Heart right ventricle (tissue), 16 donors: ENCODE results near the gene ATP11B. TPM values are rescaled to one million over a fixed set of nuclear protein-coding genes. Genes with fewer than 3 reads are reported as not detected.

Source experiments
- ATAC-seq, 8 donors: fragments of 200-7000 bp; cut with Tn5 transposase; one replicate each; pipeline ENCODE4 v1.9.1; 2020; ENCODE audit warnings: mild to moderate bottlenecking in 8 of 8, moderate library complexity in 8 of 8, moderate number of reproducible peaks in 1 of 8
- DNase-seq, 2 donors: peaks; one replicate each; pipeline ENCODE4 v3.0.0-alpha.2; 2020
- H3K27ac ChIP-seq, 10 donors: fragments of 200-600 bp; sonication (generic) in 2 of 10; one replicate each; pipeline versions ENCODE4 v1.5.0 to v1.8.0; 2020 to 2022; ENCODE audit warnings: mild to moderate bottlenecking in 3 of 10
- H3K27me3 ChIP-seq, 7 donors: fragments of 200-600 bp; one replicate each; pipeline ENCODE4 v1.8.0; 2021 to 2022; ENCODE audit warnings: mild to moderate bottlenecking in 2 of 7
- H3K36me3 ChIP-seq, 9 donors: fragments of 200-600 bp; sonication (generic) in 1 of 9; one replicate each; pipeline versions ENCODE4 v1.5.0 to v1.8.0; 2020 to 2022; ENCODE audit warnings: mild to moderate bottlenecking in 2 of 9
- H3K4me1 ChIP-seq, 9 donors: fragments of 200-600 bp; sonication (generic) in 1 of 9; one replicate each; pipeline versions ENCODE4 v1.5.0 to v1.8.0; 2020 to 2022; ENCODE audit warnings: mild to moderate bottlenecking in 4 of 9
- H3K4me3 ChIP-seq, 10 donors: fragments of 200-600 bp; sonication (generic) in 2 of 10; one replicate each; pipeline versions ENCODE4 v1.5.0 to v1.8.0; 2020 to 2022; ENCODE audit warnings: mild to moderate bottlenecking in 7 of 10, moderate library complexity in 2 of 10
- H3K9me3 ChIP-seq, 11 donors: fragments of 200-600 bp in 10 of 11; sonication (generic) in 2 of 11; one replicate each; pipeline versions ENCODE4 v1.5.0 to v1.8.0; 2013 to 2022; ENCODE audit warnings: mild to moderate bottlenecking in 2 of 11, control low read depth in 1 of 11, moderate library complexity in 1 of 11
- WGBS, 2 donors: extraction: QIAGEN DNeasy Blood & Tissue Kit; methylation state at CpG; one replicate each; pipeline ENCODE4 v1.1.7; 2013; ENCODE audit warnings: inconsistent platforms in 1 of 2; 5-methylcytosine and 5-hydroxymethylcytosine counted together
- intact Hi-C, 10 donors: fragments of 100-400 bp; cut with DNase I; formaldehyde crosslinking; loops; one replicate each; pipeline versions ENCODE4 v1.11.1 to v1.14.2; 2022
- polyA plus RNA-seq, 2 donors: library from polyadenylated mRNA; stranded (reverse); fragments of 200-250 nt; gene quantifications; one replicate each; pipeline ENCODE4 v1.2.3, GENCODE V29; 2013
- total RNA-seq, 10 donors: library from RNA; stranded (reverse); fragmentation: NEBNext Ultra II Directional in 3 of 10; extraction: Animal tissue kit (Norgen Biotek cat#: 25700) in 3 of 10; gene quantifications; one replicate each; pipeline versions ENCODE4 v1.2.1 to v1.2.4, GENCODE V29; 2021 to 2023
- TF ChIP-seq, protein P1 (sequence below), 9 donors: fragments of 200-600 bp; sonication (generic) in 2 of 9; IDR thresholded peaks; one replicate each; pipeline versions ENCODE4 v1.5.0 to v1.8.0; 2021 to 2022; ENCODE audit warnings: antibody characterized with exemption in 9 of 9, mild to moderate bottlenecking in 5 of 9, moderate library complexity in 1 of 9
- donor health status: Arrhythmogenic right ventricular cardiomyopathy.
- donor health status: ischemic (EF 13 %, LVEDD 7.1; RV severe dilation, severe dysfunction).
- donor health status: healthy with polysubstance abuse.
- donor health status: DM: no; HTN: yes; CAD: no.
- donor health status: DM: no; HTN: no; CAD: no.
- donor health status: ischemic (EF 25% LVEDD 6.9; RV normal size, moderate dysfunction).
- donor health status: ischemic (EF 25% LVEDD 5.7; RV mildly dilated, moderate dysfunction).
- donor health status: healthy.
- donor health status: DM: yes; HTN: yes; CAD: no.
- donor health status: Ischemic cardiomyopathy.
- donor health status: ischemic (EF 35%, LVEDD 5.7; RV mildly dilated, moderate dysfunction).
- donor health status: nonischemic (EF 11% LVEDD 7.7; RV severe dilation, severe dysfunction).
- donor health status: DM: yes; HTN: yes; CAD: no.
- donor health status: PGD.
- donor health status: ischemic (EF 29% LVEDD 5.4; RV normal size, mild dysfunction).
- donor health status: nonischemic (EF 23%, LVEDD 6.1; RV moderate dilation, normal function).

ATP11B gene
- total and polyA plus RNA-seq, 12 donors = 5.3 to 47.8 (median 36.8) TPM

DNA sequence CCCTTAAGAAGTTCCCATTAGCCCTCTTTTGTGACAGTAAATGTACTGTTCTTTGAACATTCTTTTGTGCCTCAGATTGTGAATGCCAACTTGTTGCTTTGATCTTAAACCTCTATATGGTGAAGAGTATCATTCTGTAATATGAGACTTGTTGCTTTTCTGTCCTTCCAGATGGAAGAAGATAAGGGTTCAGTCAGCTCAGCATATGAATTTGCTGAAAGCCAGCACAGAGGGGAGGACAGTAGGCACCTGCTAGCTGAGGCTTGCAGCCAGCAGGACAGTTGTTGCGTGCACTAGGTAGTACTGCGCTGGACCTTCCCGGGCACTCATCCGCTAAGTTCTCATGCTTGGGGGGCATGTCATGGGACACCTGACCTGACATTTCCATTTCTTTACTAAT is 112.3 kb downstream of the ATP11B start:
- 96 to 99% methylated on average over 4 of the region's 4 CpGs for WGBS, 2 donors
- no peak for DNase-seq
- H3K9me3 ChIP-seq = no peaks in the 10 kb centered on the region
- TF ChIP-seq, protein P1, sequence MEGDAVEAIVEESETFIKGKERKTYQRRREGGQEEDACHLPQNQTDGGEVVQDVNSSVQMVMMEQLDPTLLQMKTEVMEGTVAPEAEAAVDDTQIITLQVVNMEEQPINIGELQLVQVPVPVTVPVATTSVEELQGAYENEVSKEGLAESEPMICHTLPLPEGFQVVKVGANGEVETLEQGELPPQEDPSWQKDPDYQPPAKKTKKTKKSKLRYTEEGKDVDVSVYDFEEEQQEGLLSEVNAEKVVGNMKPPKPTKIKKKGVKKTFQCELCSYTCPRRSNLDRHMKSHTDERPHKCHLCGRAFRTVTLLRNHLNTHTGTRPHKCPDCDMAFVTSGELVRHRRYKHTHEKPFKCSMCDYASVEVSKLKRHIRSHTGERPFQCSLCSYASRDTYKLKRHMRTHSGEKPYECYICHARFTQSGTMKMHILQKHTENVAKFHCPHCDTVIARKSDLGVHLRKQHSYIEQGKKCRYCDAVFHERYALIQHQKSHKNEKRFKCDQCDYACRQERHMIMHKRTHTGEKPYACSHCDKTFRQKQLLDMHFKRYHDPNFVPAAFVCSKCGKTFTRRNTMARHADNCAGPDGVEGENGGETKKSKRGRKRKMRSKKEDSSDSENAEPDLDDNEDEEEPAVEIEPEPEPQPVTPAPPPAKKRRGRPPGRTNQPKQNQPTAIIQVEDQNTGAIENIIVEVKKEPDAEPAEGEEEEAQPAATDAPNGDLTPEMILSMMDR (IDR thresholded peaks at IDR 0.05) = no peak
- no peaks in the 10 kb centered on the region for H3K4me1 ChIP-seq
- H3K36me3 ChIP-seq = peaks cover 0 to 91% (median 15%) of the 10 kb centered on the region in 9 donors
- no peak overlapping the region for H3K27ac ChIP-seq
- H3K27me3 ChIP-seq = no peaks in the 10 kb centered on the region
- ATAC-seq = no peak
- H3K4me3 ChIP-seq = no peak overlapping the region
- intact Hi-C loops = loop anchor here in 1 of 10 donors (10.0 kb wide), 1 partner anchor 479 kb away; no protein-coding TSS in a partner anchor

DNA sequence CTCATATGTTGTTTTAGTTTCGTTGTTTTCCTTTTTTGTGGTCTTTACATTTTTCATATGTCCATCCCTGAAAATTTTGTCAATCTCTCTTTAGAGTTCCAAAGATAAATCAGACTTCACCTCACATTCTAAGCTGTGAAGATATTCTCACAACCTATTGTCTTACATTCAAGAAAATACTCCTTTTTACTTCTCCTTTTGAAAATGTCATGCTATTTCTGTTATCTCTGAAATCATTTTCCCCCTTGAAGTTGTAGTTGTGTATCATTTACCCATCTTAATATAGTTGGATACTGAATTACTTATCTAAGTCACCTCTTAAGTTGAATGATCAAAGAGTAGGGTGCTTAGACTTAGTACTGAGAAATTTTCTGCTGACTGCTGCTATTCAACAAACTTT is 112.7 kb downstream of the ATP11B start:
- Histone ChIP-seq H3K4me3 (no peak overlapping the region), H3K27me3 (no peaks in the 10 kb centered on the region), H3K9me3 (no peaks in the 10 kb centered on the region), H3K27ac (no peak overlapping the region), H3K4me1 (no peaks in the 10 kb centered on the region), H3K36me3 (peaks cover 0 to 89% (median 15%) of the 10 kb centered on the region in 9 donors)
- ATAC-seq (no peak), DNase-seq (no peak)
- intact Hi-C loops = loop anchor here in 1 of 10 donors (10.0 kb wide), 1 partner anchor 479 kb away; no protein-coding TSS in a partner anchor
- 60 to 91% methylated on average over 1 of the region's 1 CpG for WGBS, 2 donors
- TF ChIP-seq, protein P1 (IDR thresholded peaks at IDR 0.05) = no peak

DNA sequence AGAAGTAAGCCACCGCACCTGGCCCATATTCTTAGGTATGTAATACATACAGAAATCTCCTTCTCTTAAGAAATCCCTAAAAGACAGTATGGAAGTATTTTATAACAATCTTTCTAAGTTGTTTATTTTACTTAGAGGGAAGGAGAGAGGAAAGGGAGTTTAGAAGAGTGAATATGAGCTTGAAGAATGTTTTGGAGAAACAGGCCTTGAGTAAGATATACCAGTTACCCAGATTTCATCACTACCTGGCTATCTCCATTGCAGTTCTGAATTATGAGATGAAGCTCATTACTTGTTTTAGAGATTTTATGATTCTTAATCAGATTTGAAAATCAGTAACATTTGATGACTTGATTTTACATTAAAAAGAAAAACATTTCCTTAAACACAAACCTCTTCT is 115.2 kb downstream of the ATP11B start:
- peaks cover 0 to 71% (median 9%) of the 10 kb centered on the region in 9 donors for H3K36me3 ChIP-seq
- H3K9me3 ChIP-seq = no peaks in the 10 kb centered on the region
- no peaks in the 10 kb centered on the region for H3K27me3 ChIP-seq
- H3K27ac ChIP-seq = no peak overlapping the region
- TF ChIP-seq, protein P1 (IDR thresholded peaks at IDR 0.05) = no peak
- ATAC-seq (no peak), DNase-seq (no peak)
- intact Hi-C loops = loop anchor here in 1 of 10 donors (10.0 kb wide), 1 partner anchor 476 kb away; no protein-coding TSS in a partner anchor
- peaks cover 0 to 6% (median 0%) of the 10 kb centered on the region in 9 donors for H3K4me1 ChIP-seq
- WGBS, 2 donors = 92 to 100% methylated on average over 1 of the region's 1 CpG
- no peak overlapping the region for H3K4me3 ChIP-seq

DNA sequence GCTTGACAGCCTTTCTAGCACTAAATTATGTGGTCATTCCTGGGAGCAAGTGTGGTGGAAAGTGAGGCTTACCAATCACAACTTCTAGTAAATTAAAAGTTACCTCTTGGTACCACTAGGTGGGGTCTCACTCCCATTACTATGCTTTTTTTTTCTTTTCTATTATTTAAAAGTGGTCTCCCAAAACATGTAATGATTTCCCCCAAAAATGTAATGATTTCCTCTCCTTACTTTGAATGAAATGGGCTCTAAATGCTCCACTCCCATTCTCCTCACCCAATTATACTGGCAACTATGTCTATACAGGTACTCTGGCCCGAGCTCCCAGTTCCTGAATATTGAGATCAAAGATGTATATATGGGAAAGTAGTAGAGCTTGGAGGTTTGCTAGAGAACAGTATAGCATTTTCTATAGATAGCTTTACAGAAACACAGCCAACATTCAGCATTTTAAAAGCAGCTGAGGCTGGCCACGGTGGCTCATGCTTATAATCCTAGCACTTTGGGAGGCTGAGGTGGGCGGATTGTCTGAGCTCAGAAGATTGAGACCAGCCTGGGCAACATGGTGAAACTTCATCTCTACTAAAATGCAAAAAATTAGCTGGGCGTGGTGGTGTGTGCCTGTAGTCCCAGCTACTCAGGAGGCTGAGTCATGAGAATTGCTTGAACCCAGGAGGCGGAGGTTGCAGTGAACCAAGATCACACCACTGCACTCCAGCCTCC is 116.2 kb downstream of the ATP11B start:
- H3K27me3 ChIP-seq = no peaks in the 10 kb centered on the region
- peaks cover 0 to 6% (median 0%) of the 10 kb centered on the region in 9 donors for H3K4me1 ChIP-seq
- ATAC-seq (no peak), DNase-seq (no peak)
- H3K27ac ChIP-seq = no peak overlapping the region
- 96 to 97% methylated on average over 5 of the region's 5 CpGs for WGBS, 2 donors
- intact Hi-C loops = loop anchor here in 1 of 10 donors (10.0 kb wide), 1 partner anchor 475 kb away; no protein-coding TSS in a partner anchor
- H3K9me3 ChIP-seq = no peaks in the 10 kb centered on the region
- peaks cover 0 to 71% (median 14%) of the 10 kb centered on the region in 9 donors for H3K36me3 ChIP-seq
- TF ChIP-seq, protein P1 (IDR thresholded peaks at IDR 0.05) = peak; percentile 22 to 58 (median 48)
- H3K4me3 ChIP-seq = no peak overlapping the region
